ENCODE data around the gene NPB. TPM values are rescaled to one million over a fixed set of nuclear protein-coding genes. Genes with fewer than 3 reads are reported as not detected.
A peak's percentile ranks its signal among the peaks of the same experiment; 100 is the strongest.

NPB gene
- total and polyA plus RNA-seq, 2 of the 8 experiments (the other 6 are each of a cell fraction or from before 2014, with no cell fraction given), result 1.5 to 2.5 TPM

- Histone ChIP-seq H3K79me1 (ENCODE audit: low read depth, low read length) (peaks cover 13% of the 10 kb centered on the region), H2BK20ac (ENCODE audit: low read length) (no peak within 1 kb of the TSS), H4K91ac (replicated peaks; ENCODE audit: insufficient read length, low read length) (peak within 1 kb of the TSS; percentile 89), H3K27ac (ENCODE audit: low read depth, low read length) (peak within 1 kb of the TSS; percentile 79; the same call in 1 of the 2 replicates), H3K4me3 (ENCODE audit: extremely low read depth in 1 of 4, insufficient read depth in 2 of 4, low read depth in 3 of 4, low read length in 4 of 4) (peak within 1 kb of the TSS; percentile 79 to 95 (median 90)), H3K4me1 (replicated peaks in 1 of 4; ENCODE audit: control insufficient read depth in 3 of 4, insufficient read depth in 4 of 4, low read length in 3 of 4) (peaks cover 0 to 5% (median 5%) of the 10 kb centered on the region in 4 experiments; a peak in 5 of 7 replicates), H3K36me3 (ENCODE audit: control insufficient read depth in 2 of 4, insufficient read depth in 4 of 4, low read length in 3 of 4) (peaks cover 11 to 32% (median 18%) of the 10 kb centered on the region in 4 experiments; a peak in 7 of 8 replicates), H2BK5ac (ENCODE audit: low read depth, low read length) (peak within 1 kb of the TSS; percentile 98), H3K9ac (replicated peaks in 1 of 4; ENCODE audit: extremely low read depth in 1 of 4, low read depth in 3 of 4, low read length in 3 of 4) (peak within 1 kb of the TSS; percentile 85 to 98 (median 90)), H3K27me3 (replicated peaks in 1 of 4; ENCODE audit: control insufficient read depth in 3 of 4, extremely low read depth in 1 of 4, insufficient read depth in 3 of 4, low read length in 3 of 4) (no peaks in the 10 kb centered on the region), H4K8ac (ENCODE audit: extremely low read depth, insufficient read depth, low read length) (peak within 1 kb of the TSS; percentile 94; the same call in 1 of the 2 replicates), H3K56ac (replicated peaks; ENCODE audit: insufficient read length, low read depth, low read length) (peak within 1 kb of the TSS; percentile 63), H3K23me2 (ENCODE audit: low read depth, low read length) (peaks cover 8% of the 10 kb centered on the region), H2BK120ac (replicated peaks; ENCODE audit: low read depth, low read length) (no peak within 1 kb of the TSS), H2AK5ac (ENCODE audit: low read depth, low read length) (peak within 1 kb of the TSS; percentile 71; the same call in 1 of the 2 replicates), H3K18ac (ENCODE audit: extremely low read depth, low read length) (peak within 1 kb of the TSS; percentile 98), H3K14ac (ENCODE audit: insufficient read length) (no peak within 1 kb of the TSS), H4K5ac (ENCODE audit: insufficient read length, low read depth, low read length) (peak within 1 kb of the TSS; percentile 80), H2BK12ac (ENCODE audit: low read depth, low read length) (peak within 1 kb of the TSS; percentile 90), H3K4me2 (ENCODE audit: insufficient read depth in 1 of 2, low read depth in 2 of 2, low read length in 2 of 2) (peak within 1 kb of the TSS; percentile 83 to 92), H2AFZ (ENCODE audit: low read length) (no peak within 1 kb of the TSS), H4K20me1 (replicated peaks in 1 of 2; ENCODE audit: control insufficient read depth in 1 of 2, insufficient read depth in 2 of 2, low read length in 2 of 2) (peaks cover 10 to 25% of the 10 kb centered on the region in 2 experiments), H3K23ac (ENCODE audit: insufficient read length) (no peak within 1 kb of the TSS), H3K4ac (replicated peaks; ENCODE audit: insufficient read length, low read depth, low read length) (peak within 1 kb of the TSS; percentile 97), H2BK15ac (ENCODE audit: low read length) (no peak within 1 kb of the TSS), H3K9me3 (ENCODE audit: insufficient read depth in 2 of 2, low read depth in 1 of 2, low read length in 1 of 2) (no peaks in the 10 kb centered on the region), H3K79me2 (ENCODE audit: control insufficient read depth in 1 of 2, insufficient read depth in 2 of 2, low read length in 2 of 2) (peaks cover 13 to 56% of the 10 kb centered on the region in 2 experiments)
- CTCF ChIA-PET (ENCODE audit: partially characterized antibody), result interaction anchor here (1.0 to 2.7 kb wide), 4 partner anchors 10 to 125 kb away, joined by 3 to 18 read pairs (median 6); no protein-coding TSS in a partner anchor
- FAIRE-seq, result no peak
- POLR2A ChIA-PET (ENCODE audit: partially characterized antibody), result interaction anchor here (0.6 to 3.6 kb wide), 15 partner anchors 8 to 349 kb away, joined by 3 to 17 read pairs (median 3); partner anchors contain the start of genes ALYREF, ANAPC11, ARHGDIA and MCRIP1
- 2% methylated on average over 56 of the region's 95 CpGs; no CpG with 5 or more reads in 1 of the 2 experiments for WGBS, 2 experiments (ENCODE audit: extremely low coverage in 1 of 2, insufficient coverage in 1 of 2, insufficient read length in 1 of 2, insufficient replicate concordance in 2 of 2, low coverage in 1 of 2, low lambda C conversion rate in 2 of 2, missing lambda C conversion rate in 1 of 2)
- peak in 1 of 2 experiments; percentile 93 for DNase-seq (ENCODE audit: low read depth in 1 of 2, low spot score in 2 of 2)
- TF ChIP-seq SRF (IDR thresholded peaks at IDR 0.05; ENCODE audit: low read depth, low read length) (no peak), POLR2A (IDR thresholded peaks at IDR 0.05; ENCODE audit: control extremely low read depth in 1 of 2, low read depth in 2 of 2, low read length in 2 of 2) (peak in 1 of 2 experiments; percentile 58; a peak in 2 of 3 replicates), CBX8 (IDR thresholded peaks at IDR 0.05; ENCODE audit: borderline replicate concordance, low read depth, low read length) (no peak), NRF1 (IDR thresholded peaks at IDR 0.05; ENCODE audit: low read depth, low read length) (peak; percentile 35), USF2 (IDR thresholded peaks at IDR 0.05; ENCODE audit: low read length) (no peak), GABPA (IDR thresholded peaks at IDR 0.05; ENCODE audit: borderline replicate concordance, insufficient read depth, low read length) (no peak)
- TF ChIP-seq, protein P1, sequence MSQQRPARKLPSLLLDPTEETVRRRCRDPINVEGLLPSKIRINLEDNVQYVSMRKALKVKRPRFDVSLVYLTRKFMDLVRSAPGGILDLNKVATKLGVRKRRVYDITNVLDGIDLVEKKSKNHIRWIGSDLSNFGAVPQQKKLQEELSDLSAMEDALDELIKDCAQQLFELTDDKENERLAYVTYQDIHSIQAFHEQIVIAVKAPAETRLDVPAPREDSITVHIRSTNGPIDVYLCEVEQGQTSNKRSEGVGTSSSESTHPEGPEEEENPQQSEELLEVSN (IDR thresholded peaks at IDR 0.05), result no peak
- TF ChIP-seq, protein P2, sequence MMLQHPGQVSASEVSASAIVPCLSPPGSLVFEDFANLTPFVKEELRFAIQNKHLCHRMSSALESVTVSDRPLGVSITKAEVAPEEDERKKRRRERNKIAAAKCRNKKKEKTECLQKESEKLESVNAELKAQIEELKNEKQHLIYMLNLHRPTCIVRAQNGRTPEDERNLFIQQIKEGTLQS (IDR thresholded peaks at IDR 0.05; ENCODE audit: insufficient read depth, low read depth, low read length), result no peak
Measured at GRCh38 chr17:81859906-81860755, 41.9 kb upstream of the NPB start, which contains the start of gene P4HB. Gene P4HB (minus strand): TSS chr17:81860535. CDS start chr17:81860471, 64 bp downstream.
